RPMI7951 (cell line): Measurements from ENCODE around the gene GNPTG. TPM values are rescaled to one million over a fixed set of nuclear protein-coding genes. Genes with fewer than 3 reads are reported as not detected.

Experiments used
- DNase-seq: peaks from one replicate; pipeline ENCODE4 v3.0.0-alpha.2; 2012; ENCODE audit warnings: low read depth
- total RNA-seq: library from RNA; depleted of rRNA; stranded (reverse); fragments of >200 nt; shearing (Covaris generic); gene quantifications from 2 replicates; pipeline ENCODE4 v1.2.3, GENCODE V29; 2014

Gene GNPTG
- total RNA-seq, 1 experiment from 2014 or later, result 27.8 TPM

DNA sequence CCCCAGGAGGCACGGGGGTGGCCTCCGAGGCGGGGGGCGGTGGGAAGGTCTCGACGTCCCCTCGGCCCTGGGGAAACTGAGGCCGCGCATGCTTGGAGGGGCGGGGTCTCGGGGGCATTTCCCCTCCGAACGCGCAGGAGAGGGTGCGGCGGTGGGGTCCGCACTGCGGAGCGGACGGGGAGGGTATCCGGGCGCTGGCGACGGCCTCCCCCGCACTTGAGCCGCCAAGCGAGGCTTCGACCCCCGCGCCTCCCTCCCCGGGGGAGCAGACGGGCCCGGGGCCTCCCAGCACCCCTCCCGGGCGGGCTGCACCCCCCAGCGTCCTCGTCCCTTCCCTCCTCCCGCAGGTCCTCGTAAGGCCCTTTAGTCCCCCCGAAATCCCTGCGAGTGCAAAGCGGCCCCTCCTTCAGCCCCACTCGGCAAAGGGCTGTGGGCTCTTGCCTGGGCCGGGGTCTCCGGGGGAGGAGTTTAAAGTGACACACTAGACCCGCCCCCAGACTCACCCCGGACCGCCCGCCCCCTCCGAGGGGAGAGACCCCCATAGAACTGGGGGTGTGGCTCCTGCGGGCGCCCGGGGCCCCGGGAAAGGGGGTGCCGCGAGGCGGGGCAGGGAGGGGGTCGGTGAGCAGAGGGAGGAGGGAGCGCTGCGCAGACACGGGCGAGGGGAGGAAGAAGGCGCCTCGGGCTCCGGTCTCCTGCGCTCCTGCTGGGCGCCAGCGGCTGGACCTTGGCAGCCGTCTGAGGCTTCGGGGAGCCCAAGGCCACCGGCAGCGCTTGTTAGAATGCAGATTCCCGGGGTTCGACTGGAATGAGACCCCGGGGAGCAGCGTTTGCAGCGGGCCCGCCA, 17.7 kb upstream of the GNPTG start:
- DNase-seq, result no peak

DNA sequence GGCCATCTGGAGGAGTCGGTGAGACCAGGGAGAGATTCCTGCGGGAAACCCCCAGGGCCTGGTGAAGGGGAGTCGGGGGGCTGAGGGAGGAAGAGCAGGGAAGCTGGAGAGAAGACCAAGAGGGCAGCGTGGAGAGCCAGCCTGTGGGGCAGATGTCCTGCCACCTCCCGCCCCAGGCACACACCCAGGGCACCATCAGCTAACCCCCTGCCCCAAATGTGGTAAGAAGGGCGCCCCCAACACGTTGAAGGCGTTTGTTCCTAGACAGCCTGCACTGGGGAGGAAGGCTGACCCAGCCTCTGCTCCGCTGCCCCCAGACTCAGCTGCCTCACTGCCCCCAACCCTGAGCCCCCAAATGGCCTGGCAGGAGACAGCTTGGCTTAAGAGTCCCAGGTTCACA, 17.0 kb upstream of the GNPTG start:
- DNase-seq, result no peak

DNA sequence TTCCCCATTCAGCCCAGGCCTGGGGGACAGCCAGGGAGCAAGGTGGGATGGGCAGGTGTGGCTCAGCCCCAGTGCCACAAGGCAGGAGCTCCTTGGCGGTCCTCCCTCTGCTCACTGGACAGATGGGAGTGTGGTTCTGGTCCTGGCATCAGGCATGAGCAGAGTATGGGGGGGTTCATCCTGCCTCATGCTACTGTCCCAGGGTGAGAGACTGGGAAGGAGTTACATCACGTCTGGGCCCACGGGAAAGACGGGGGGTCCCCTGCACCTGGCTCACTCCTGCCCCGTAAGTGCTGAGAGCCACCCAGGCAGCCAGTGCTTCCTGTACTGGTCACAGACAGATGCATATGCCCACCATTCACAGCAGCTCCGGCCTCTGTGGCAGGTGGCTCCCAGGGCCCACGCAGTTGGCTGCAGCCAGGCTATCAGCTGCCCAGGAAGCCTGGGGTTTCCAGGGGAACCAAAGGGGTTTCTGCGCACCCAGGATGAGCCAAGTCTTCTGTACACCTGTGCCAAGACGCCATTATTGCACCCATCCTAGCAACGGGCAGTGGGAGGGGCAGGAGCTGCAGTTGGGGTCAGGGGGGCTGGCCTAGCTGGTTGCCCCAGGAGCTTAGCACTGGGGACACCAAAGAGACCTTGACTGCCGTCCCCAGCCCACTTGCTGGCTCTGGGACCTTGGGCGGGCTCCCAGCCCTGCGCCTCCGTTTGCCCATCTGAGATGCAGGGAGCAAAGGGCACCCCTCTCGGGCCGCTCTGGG, 16.3 kb upstream of the GNPTG start:
- no peak for DNase-seq

DNA sequence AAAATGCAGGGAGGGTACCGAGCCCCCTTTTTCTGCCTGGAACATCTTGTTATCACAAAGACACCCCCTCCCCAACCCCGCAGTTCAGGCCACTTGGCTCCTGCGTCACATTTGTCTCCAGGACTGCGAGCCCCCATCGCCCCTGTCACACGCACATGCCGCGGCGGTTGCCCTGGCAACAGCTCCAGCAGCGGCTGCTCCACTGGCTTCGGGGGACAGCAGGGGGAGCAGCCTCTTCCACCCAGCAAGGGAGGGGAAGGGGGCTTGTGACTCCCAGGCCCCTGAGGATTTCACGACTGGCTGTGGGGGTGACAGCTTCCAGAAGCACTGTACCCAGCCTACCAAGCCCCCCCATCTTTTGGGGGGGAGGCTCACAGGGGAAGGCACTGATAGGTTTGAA, 15.7 kb upstream of the GNPTG start:
- DNase-seq, result no peak

DNA sequence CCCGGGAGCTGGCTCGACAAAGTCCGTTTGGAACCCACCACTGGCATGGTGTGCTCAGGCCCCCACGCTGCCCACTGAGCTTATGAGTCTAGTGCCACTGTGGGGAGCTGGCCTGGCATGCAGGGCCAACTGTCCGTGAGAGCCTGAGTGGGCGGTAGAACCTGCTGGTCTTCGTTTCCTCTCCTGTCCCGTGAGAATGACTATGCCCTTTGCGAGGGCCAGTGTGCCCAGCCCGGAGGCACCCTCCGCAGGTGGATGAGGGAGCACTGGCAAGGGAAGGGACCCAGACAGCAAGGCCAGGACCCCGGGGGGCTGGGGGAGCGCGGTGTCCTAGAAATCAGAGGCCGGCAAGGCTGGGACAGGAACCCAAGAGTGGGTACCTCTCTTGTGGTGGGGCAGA, 15.1 kb upstream of the GNPTG start:
- no peak for DNase-seq

DNA sequence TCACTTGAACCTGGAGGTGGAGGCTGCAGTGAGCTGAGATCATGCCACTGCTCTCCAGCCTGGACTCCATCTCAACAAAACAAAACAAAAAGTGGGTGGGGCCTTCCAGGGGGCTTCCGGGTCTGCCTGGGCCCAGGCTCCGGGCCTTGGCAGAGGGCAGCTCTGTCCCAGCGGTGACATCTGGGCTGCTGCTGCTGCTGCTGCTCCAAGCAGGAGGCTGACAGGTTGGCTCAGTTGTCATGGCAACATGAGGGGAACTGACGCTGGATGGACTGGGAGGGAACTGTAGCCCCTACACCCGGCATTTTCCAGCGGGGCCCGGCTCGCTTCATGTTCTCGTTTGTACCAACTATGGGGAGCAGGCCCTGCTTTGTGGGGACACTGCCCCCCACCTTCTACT, 14.2 kb upstream of the GNPTG start:
- no peak for DNase-seq

DNA sequence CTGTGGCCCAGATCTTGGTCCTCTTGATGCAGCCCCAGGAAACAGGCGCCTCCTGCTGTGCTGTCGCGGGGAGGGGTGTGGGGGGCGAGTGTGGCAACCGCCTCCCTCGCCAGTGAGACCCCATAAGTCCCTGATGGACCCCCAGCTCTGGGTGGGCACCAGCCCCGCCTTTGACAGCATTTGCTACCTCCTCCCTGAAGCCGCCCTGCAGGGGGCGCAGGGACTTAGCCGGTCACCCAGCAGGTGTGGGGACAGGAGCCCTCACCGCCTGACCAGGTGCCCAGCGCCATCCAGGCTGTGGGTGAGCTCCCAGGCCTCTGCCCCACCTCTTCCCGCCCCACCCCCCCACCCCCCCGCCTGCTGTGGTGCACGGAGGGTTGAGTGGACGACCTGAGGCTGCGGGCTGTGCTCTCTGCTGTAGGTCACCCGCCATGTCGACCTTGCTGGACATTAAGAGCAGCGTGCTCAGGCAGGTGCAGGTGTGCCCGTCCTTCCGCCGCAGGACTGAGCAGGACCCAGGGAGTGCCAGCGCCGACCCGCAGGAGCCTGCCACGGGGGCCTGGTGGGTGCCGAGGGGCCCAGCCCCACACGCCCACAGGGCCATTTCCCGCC, 13.5 kb upstream of the GNPTG start:
- DNase-seq, result no peak

DNA sequence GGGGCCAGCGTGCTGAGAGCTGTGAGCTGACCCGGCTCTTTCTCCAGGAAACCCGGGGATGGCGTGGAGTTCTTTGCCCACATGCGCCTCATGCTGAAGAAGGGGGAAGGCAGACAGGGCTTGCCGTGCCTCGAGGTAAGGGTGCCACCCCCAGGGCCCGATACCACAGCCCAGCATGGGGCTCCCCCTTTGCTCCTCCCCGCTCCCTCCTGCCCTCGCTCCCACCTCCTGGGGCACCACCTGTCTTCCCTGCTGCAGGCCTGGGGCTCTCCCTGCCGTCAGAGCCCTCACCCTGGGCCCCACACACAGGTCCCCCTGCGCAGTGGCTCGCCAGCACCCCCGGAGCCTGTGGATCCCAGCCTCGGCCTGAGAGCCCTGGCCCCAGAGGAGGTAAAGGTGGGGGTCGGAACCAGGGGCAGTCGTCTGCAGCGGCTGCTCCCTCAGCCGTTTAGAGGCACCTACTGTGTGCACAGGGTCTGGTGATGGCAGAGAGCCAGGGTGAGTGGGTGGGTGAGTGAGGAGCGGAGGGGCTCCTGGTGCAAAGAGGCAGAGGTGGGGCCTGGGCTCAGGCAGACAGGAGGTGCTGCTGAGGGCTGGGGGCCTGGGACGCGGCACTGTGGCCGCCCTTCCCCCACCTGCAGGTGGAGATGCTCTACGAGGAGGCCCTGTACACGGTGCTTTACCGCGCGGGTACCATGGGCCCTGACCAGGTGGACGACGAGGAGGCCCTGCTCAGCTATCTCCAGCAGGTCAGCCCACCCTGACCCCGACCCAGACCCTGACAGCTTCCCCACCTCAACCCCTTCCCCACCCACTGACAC, 12.7 kb upstream of the GNPTG start:
- DNase-seq, result no peak

DNA sequence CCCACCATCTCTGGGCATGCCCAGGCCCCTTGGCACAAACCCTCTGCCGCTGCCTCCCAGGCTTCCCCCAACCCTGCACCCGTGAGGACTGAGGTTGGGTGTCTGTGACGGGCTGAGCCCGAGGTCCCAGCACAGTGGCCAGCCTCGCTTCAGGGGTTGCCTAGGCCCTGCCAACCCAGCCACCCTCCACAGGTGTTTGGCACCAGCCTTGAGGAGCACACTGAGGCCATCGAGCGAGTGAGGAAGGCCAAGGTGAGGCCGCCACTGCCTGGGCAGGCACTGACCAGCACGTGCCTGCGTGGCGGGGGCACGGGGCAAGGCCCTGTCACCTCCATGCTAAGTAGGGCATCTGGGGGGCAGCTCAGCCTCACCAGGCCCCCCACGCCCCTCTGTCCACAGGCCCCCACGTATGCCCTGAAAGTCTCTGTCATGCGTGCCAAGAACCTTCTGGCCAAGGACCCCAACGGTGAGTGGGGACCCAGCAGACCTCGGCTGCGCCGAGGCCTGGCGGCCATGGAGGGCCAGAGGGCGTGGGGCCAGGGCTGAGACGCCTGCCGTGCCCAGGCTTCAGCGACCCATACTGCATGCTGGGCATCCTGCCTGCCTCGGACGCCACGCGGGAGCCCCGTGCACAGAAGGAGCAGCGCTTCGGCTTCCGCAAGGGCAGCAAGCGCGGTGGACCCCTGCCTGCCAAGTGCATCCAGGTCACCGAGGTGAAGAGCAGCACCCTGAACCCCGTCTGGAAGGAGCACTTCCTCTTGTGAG, 10.8 kb upstream of the GNPTG start:
- no peak for DNase-seq

DNA sequence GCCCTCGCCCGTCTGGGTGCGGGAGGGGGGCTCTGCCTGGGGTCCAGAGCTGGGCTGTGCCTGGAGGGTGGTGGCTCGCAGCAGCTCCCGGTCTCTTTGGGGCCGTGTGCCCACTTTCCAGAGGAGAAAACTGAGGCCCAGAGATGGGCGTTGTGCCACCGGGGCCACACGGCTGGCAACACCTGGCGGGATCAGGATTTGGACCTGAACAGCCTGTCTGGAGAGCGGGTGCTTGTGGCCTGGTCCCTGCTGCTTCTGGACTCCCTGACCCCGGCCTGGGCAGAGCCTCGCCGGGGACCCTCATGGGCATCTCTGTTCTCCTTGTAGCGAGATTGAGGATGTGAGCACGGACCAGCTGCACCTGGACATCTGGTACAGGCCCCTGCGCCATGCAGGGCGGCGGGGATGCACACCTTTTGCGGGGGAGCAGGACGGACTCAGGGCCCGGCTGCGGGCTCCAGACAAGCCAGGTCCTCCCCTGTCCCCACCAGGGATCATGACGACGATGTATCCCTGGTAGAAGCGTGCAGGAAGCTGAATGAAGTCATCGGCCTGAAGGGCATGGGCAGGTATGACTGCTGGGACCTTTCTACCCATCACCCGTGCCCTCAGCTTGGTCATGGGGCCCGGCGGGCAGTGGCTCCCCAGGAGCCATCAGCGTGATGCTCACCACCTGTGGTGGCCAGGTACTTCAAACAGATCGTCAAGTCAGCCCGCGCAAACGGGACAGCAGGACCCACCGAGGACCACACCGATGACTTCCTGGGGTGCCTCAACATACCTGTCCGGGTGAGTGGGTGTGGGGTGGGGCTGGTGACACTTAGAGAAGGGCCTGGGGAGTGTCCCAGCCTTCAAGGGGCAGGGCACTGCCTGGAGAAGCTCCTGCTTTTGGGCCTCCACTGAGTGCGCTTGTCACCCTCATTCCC, 10.0 kb upstream of the GNPTG start:
- DNase-seq, result no peak

DNA sequence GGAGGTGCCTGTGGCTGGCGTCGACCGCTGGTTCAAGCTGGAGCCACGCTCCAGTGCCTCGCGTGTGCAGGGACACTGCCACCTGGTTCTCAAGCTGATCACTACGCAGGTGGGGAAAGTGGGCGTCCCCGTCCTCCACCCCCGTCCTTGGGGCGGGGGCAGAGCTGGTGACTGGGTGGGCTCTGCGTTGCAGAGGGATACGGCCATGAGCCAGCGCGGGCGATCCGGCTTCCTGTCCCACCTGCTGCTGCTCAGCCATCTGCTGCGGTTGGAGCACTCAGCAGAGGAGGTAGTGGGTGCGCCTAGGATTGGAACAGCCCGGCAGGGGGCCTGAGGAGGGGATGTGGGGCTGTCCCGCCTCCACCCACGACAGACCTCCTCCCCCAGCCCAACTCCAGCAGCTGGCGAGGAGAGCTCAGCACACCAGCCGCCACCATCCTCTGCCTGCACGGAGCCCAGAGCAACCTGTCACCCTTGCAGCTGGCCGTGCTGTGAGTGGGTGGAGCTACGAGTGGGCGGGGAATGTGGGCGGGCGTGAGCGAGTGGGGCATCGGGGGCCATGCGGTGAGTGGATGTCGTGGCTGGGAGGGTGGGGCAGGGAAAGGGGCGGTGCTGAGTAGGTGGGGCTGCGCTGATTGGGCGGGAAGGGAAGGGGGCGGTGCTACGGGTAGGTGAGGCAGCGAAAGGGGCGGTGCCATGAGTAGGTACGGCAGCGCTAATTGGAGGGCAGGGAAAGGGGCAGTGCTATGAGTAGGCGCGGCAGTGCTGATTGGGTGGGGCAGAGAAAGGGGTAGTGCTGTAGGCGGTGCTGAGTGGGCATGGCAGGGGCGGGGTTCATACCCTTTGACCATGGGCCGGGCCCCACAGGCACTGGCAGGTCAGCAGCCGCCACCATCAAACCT, 9.0 kb upstream of the GNPTG start:
- DNase-seq, result peak; percentile 90

DNA sequence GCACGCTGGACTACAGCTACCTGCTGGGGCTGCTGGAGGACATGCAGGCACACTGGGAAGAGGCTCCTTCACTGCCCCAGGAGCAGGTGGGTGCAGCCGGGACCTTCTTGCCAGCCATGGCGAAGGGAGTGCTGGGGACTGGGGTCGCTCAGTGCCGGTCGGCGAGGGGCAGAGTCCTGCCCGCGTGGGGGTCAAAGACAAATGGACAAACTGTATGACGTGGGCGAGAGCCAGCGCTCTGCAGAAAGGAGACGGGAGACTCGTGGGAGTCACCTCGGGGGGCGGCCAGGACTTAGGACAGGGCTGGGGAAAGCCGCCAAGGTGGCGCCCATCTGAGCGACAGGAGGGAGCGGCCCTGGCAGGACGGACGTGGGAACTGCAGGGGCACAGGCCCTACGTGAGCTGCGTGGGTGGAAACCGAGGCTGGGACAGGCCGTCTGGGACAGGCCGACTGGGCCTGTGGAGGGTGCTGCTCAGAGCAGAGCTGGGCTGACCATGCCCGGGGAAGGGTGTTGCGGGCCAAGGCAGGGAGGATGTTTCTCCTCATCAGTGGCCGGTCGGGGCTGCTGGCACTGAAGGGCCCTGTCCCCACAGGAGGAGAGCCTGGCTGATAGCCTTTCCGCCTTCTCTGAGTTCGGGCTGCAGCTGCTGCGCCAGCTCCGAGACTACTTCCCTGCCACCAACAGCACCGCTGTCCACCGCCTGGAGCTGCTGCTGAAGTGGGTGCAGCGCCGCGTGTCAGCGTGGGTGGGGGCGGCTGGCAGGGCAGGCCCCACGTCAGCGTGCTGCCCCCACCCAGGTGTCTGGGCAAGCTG, 8.1 kb upstream of the GNPTG start:
- DNase-seq, result no peak

DNA sequence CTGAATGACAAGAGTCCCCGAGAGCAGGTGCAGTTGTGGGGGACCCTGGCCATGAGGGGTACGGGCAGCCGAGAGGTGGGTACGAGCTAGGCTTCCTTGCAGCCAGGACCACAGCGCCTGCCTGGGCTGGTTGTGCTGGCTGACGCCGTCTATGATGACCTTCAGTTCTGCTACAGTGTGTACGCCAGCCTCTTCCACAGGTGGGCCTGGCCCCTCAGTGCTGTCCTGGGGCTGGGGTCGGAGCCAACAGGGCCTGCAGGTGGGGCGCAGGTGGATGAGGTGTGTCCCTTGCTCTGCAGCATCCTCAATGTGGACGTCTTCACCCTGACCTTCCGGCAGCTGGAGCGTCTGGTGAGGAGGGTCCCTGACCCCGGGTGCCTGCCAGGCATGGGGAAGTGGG, 7.2 kb upstream of the GNPTG start:
- no peak for DNase-seq

DNA sequence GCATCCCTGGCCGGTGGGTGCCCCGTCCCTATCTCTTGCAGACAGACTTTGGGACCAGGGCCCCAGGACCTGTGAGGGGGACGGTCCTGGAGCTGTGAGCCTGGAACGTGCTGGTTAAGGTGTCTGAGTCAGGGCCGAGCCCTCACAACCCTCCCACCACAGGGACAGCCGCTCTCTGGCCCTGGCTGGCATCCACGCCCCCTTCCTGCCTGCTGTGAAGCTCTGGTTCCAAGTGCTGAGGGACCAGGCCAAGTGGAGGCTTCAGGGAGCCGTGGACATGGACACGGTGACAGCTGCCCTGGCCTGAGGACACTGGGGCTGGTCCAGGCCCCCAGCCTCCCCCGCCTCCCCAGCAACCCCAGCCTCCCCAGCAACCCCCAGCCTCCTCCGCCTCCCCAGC, 6.6 kb upstream of the GNPTG start:
- peak; percentile 13 for DNase-seq

DNA sequence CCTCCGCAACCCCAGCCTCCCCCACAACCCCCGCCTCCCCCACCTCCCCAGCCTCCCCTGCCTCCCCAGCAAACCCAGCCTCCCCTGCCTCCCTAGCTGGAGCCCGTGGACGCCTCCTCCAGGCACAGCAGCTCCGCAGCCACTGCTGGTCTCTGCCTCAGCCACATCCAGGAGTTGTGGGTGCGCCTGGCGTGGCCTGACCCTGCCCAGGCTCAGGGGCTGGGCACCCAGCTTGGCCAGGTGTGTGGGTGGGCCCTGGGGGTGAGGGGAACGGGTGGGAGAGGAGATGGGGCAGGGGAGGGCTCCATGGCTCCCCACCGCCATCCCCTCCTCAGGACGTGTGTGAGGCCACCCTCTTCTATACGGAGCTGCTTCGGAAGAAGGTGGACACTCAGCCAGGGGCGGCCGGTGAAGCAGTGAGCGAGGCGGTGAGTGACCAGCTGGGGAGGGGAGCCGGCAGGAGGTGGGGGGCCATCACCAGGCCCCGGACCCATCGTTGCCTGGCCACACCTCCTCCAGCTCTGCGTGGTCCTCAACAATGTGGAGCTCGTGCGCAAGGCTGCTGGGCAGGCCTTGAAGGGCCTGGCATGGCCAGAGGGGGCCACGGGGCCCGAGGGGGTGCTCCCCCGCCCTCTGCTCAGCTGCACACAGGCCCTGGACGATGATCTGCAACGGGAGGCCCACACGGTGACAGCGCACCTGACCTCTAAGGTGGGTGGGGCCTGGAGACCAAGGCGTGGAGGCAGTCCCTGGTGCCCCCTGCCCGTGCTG, 5.9 kb upstream of the GNPTG start:
- DNase-seq, result no peak

DNA sequence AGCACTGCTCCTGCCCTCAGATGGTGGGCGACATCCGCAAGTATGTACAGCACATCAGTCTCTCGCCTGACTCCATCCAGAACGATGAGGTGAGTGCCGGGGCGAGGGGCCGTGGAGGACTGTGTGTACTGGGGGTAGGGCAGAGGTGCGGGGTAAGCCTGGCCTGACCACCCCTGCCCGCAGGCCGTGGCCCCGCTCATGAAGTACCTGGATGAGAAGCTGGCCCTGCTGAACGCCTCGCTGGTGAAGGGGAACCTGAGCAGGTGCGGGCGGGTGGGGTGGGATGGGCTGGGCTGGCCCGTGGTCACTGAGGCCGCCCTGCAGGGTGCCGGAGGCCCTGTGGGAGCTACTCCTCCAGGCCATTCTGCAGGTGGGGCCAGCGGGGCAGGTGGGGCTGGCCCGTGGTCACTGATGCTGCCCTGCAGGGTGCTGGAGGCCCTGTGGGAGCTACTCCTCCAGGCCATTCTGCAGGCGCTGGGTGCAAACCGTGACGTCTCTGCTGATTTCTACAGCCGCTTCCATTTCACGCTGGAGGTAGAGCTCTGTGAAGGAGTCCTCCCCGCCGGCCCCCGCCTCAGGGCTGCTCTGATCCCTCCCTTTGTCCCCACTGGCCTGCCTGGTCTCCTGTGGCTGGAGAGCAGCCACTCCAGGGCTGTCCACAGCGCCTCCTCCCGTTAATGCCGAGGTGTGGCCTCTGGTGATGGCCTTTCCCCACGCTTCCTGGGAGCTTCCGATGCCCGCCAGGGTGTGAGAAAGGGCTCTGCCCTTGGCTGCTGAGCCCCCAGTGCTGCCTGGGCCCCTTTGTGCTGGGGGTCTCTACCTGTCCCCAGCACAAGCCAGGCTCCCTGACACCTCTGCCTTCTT, 5.1 kb upstream of the GNPTG start:
- peak; percentile 21 for DNase-seq
